GM18502 (cell line): ENCODE measurements around the gene SPATS2.
A peak's percentile ranks its signal among the peaks of the same experiment; 100 is the strongest.

Experiments used
- ATAC-seq: cut with Tn5 transposase; IDR thresholded peaks from one replicate; pipeline ENCODE4 v1.9.1; 2021; ENCODE audit warnings: mild to moderate bottlenecking; ENCODE audit not compliant: unreplicated experiment, poor library complexity

SPATS2 gene

DNA sequence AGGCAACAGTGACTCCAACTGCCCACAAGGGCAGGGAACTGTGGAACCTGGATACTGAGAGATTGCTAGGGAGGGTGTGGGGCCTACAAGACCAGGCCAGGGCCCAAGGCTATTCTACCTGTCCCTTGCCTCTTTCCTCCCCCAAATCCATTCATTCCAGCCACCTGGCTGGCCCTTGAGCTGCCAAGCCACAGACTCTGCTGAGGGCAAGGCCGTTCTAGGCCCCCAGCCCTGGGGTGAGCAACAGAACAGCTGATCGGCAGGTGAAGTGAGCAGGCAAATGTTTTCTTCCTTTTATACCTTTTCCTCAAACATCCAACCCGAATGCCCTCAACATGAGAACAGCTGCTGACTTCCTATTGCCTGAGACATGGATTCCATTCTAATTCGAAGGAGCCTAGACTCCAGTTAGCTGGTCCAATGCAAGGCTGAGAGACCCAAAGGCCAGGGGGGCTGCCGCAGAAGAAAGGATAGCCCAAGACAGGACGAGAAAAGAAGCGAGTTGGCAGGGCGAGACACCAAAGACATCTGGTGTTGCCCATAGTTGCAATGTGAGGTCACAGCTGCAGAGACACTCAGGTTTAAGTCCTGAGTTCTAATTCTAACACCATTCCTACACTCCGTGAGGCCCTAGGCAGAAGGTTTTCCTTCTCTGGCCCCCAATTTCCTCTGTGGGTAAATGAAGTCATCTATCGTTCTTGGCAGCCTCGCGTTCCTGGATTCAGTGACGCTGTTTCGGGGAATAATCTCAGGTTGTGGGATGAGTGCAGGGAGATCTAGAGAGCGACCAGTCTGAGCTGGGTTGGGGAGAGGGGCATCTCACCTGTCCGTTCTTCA, 31.9 kb upstream of the SPATS2 start:
- no peak for ATAC-seq

DNA sequence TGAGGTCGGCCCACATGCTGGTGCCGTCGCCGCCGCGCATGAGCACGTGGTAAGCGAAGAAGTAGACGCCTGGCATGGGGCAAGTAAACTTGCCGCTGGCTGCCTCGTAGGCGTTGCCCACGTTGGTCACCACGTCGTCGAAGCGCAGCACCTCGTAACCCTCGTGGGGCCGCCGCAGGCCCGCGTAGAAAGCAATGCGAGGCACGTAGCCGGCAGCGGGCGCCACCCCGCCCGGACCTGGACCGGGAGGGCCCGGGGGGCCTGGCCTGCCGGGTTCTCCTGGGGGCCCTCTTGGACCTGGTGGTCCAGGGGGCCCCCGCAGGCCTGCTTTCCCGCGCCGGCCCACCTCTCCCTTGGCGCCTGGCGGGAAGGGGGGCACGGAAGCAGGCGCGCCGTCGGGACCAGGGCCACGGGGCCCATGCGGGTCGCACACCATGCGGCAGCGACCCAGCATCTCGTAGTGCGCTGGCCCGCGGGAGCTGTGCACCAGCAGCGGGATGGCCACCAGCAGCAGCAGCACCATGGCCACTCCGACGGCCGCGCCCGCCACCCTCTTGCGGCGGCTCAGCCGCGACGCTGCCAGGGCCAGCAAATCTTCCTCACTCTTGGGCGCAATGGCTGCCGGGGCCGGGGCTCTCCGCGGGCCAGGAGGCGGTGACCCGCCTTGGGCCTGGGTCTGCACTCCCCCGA, 31.2 kb upstream of the SPATS2 start:
- no peak for ATAC-seq

DNA sequence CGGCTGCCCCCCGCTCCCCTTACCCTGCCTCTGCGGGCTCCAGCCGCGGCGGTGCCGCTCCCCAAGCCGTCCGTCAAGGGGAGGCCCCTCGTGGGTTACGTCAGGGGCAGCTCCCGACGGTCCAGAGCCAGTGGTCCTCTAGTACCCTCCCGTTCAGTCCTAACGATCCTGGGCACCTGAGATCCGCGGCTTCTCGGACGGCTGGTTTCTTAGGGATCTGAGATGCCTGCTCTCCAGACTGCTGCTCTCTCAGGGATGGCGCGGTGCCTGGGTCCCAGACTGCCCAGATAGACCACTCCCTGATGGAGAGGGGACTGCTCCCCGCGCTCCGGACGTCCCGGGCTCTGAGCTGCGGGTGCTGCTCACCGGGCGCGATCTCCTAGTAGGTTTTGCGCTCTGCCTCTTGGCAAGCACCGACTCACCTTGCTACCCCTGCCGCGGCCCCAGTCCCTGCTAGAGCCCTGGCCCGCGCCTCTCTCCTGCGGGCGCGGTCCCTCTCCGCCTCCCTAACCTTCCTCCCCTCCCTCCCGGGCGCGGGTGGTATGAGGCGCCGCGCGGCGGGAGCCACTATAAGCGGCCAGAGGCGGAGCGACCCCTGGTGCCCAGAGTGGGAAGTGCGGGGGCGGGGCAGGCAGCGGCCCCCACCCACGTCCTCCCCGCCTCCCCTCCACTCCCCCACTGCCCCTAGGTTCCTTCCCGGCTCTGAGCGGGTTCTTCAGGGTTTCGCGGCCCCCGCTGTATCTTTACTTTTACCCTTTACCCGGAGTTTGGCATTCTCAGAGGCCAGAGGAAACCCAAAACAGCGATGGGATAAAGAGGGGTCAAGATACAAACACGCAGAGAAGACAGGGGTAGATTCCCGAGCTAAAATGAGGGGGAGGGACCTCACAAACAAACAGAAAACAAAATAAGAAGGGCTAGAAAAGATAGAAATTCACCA, 30.3 kb upstream of the SPATS2 start, which contains the start of gene C1QL4:
TSS of gene C1QL4 (minus strand) at position 544 of the 940 bp plus-strand sequence. CDS start 711 bp downstream, outside the sequence.
- ATAC-seq, result peak; percentile 60

DNA sequence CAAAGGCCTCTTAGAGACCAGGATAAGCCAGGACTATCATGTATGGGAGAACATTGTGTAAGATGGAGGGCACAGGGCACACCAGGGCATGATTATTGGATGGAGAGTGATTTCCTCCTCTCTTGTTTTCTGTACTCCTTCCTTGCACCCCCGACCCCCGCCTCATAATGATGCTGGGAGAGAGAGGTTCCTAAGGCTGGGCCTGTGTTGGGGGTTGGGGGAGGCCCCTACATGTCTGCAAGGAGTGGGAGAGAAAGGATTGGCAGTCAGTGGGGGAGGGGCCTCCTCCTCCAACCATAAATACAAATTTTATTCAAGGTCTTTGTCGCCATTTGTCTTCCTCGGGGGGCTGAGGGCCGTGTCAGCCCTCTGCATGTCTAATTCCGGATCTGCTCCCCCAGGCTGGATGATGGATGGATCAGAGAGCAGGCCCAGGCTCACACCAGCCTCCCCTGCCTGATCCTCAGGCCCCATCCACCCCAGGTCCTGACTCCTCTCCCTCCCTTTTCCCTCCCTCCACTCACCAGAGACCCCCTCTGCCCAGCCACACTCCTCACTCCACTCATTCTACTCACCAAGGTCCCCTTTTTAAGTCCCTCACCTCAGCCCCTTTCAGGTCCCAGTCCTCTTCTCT, 28.3 kb upstream of the SPATS2 start:
- ATAC-seq, result no peak

DNA sequence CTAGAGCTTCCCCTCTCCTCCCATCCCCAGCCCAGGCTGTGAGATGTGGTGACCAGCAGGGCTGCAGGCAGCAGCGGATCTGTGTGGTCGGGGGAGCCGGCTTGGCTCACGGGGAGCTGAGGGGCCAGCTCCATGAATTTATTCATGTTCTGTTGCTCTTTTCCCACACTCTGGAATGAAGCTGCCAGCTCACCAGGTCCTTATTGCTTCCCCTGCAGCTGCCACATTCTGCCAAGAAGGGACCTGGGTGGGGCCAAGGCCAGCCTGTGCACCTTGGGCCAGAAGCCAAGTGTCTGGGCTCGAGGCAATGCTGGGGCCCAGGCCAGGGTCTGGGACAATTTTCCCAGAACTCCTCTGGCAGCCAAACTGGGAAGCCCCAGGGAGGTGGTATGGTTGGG, 27.8 kb upstream of the SPATS2 start:
- ATAC-seq, result no peak

DNA sequence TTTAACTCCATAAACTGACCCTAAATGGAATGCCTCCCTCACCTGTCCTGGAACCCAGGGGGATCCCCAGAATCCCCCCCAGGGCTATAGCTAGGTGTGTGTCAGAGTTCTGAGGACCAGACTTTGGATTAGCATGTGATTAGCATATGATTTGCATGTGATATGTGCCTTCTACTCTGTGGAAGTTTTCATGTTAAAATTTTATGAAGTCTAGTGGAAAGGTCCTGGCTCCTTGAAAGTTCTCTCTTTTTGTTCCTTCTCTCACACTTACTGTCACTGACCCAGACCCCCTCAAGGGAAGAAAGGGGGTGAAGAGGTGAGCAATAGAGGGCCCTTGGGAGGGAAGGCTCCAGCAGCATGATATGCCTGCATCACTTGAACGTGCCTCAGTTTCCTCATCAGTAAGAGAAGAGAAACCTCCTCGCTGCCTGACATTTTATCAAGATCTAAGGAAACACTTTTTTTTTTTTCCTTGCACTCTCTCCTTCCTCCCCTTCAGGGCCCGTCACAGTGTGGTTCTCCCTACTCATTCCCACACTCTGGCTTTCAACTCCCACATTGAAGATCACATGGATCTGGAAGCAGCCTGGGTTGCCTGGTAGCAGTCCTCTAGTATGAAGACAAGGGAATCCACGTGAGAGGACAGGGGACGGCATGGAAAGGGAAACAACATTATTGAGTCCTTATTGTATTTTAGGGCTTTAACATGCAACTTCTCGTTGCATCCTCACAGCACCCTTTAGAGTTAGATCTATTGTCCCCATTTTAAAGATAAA, 27.0 kb upstream of the SPATS2 start:
- no peak for ATAC-seq

DNA sequence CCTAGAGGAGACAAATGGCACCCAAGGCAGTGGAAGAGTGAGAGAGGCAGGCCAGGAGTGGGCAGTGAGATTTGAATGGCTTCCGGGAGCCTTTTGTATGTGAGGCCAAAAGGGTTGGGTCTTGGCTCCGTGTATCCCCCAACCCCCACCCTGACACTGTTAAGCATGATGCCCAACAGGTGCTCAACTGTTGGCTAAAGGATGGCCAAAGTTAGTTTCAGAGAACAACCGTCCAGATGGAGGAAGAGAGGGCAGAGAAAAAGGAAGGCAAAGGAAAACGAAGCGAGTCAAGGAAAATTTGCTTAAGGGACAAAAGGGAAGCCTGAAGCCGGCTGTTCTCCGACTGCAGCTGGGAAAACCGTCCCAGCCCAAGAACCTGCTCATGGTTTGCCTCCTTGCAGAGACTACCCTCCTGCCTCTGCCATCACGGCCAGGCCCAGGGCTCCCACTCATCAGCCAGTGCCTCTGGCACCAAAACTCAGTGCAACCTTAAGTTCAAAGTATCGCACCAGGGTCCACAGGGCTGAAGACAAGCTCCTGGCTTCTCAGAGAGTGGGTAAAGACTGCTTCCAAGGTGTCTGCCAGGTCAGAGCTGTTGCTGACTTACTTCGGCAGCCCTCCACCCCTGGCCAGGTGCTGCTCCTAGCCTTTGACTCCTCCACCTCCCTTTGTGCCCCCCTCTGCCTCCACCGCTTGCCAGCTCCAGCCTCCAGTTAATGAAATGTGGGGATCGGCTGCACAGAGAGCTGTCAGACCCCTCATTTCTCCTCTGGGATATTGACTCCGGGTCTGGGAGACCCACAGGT, 26.1 kb upstream of the SPATS2 start:
- no peak for ATAC-seq

DNA sequence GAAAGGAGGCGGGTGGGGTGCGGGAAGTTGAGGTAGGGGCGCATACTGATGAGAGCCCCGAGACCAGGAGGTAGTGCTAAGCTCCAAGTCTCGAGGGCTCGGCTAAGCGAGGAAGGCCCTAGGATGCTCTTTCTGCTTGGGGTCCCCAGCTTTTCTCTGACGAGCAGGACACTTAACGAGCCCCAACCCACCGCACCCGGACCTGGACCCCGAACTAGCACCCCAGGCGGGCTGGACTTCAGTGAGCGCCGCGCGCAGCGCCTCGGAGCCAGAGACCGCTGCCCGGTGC, 25.5 kb upstream of the SPATS2 start:
- no peak for ATAC-seq

DNA sequence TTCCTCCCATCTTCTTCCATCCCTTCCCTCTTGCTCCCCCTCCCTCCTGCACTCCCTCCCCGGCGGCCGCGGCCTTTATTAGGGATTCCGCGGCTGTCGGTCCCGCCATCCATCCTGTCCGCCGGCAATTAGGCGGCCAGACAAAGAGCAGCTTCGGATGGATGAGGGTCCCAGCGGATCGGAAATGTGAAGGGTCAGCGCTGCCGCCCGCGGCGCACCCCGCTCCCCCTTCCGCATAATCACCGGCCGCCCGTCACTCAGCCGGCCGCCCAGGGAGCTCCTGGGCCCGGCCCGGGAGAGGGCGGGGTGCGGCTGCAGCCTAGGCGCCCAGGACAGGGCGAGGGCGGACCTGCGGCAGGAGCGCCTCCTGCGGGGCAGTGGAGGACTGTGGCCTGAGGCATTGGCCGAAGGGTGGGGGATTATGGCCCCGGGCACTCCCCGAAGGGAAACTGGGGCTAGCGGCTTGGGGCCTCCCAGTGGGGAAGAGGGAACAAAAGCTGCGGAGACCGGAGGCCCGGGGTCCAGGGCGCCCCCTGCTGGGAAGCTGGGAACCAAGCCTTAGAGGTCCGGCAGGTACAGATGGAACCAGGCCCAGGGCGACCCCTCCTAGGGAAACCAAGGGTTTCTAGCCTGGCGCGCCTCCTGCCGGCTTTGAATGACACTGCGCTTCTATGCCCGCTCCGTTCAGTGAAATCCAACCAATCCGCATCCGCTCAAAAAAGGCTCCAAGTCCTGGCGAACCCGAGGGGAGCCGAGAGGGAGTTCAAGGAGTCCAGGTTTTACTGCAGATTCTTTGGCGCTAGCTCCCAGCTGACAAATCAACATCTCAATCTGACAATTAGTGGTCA, 25.0 kb upstream of the SPATS2 start:
- ATAC-seq, result peak; percentile 74

DNA sequence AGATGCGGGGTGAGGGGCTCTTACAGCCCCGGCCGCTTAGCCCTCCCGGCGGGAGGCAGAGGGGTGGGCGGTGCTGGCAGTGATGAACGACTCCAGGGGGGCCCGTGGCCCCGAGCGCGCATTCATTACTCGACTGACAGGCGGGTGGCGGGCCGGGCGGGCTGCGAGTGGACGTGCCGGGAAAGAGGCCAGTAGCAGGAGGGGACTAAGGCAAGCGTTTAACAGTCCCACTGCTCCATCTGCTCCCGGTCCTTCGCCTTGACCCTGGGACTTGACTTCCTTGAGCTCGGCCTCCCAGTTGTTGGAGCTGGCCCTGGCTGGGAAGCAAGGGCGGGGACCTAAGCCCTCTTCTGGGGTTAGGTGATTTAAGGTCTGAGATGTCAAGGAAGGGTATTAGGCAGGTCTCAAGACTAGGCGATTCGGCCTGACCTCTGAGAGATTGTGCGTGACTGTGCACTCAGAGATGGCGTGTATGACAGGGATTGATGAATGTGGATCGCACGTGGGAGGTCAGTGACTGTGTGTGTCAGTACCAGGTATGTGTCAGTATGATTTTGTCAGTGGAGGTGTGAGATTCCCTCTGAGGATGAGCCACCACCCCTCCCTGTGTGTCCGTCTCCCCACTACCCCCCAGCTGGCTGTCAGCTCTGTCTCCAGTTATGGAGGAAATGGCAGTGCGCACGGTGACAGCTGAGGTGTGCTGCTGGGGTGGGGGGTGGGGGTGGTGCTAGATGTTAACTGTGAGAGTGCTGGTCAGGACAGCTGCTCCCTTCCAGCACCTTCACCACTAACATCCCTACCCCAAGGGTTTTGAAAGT, 24.1 kb upstream of the SPATS2 start:
- ATAC-seq, result no peak

DNA sequence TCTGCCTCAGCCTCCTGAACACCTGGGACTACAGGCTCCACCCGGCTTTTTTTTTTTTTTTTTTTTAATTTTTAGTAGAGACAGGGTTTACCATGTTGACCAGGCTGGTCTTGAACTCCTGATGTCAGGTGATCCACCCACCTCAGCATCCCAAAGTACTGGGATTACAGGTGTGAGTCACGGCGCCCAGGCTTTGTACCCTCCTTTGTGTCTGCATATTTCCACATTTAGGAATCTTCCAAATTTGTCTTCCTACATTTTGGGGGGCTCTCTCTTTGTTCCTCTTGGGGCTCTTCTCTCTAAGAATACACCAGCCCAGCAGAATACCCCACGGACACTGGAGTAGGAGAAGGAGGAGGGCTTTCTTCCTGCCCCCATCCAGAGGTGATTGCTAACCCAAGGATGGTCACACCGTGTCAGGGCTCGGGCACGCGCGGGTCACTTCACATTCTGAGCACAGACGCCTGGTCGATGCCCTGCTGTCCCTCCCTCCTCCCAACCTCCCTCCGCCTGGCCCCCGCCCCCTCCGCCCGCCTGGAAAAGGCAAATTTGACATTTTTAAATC, 22.7 kb upstream of the SPATS2 start:
- ATAC-seq, result no peak

DNA sequence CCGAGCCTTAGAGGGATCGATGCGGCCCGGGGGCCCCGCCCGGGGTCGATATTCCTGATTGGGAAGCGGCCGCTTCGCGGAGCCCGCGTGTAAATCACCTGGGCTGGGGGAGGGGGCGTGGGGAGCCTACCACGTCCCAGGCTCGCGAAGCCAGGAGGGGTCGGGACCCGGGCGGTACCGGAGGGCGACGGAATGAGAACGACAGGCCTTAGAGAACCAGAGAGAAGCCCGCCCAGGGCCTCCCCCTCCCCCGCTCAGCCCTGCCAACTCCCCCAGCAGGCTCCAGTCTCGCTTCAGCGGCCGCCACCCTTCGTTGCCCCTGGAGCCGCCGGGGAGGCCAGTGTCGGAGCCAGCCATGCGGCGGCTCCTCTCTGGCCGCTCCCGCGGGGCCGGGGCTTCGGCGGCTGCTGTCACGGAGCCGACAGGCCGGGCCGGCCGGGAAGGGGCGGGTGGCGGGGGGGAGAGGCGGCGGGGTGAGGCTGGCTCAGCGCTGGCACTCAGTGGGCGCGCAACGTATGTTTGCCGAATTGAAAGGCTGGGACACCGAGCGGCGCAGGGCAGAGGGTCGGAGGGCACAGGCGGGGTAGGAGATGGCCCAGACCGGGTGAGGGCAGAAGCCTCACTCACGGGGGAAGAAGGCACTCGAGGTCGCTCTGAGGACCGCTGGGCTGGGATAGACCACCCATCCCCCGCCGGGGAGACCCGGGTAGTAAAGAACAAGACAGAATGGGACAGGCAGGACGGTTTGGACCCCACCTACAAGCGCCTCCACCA, 22.0 kb upstream of the SPATS2 start:
- no peak for ATAC-seq

DNA sequence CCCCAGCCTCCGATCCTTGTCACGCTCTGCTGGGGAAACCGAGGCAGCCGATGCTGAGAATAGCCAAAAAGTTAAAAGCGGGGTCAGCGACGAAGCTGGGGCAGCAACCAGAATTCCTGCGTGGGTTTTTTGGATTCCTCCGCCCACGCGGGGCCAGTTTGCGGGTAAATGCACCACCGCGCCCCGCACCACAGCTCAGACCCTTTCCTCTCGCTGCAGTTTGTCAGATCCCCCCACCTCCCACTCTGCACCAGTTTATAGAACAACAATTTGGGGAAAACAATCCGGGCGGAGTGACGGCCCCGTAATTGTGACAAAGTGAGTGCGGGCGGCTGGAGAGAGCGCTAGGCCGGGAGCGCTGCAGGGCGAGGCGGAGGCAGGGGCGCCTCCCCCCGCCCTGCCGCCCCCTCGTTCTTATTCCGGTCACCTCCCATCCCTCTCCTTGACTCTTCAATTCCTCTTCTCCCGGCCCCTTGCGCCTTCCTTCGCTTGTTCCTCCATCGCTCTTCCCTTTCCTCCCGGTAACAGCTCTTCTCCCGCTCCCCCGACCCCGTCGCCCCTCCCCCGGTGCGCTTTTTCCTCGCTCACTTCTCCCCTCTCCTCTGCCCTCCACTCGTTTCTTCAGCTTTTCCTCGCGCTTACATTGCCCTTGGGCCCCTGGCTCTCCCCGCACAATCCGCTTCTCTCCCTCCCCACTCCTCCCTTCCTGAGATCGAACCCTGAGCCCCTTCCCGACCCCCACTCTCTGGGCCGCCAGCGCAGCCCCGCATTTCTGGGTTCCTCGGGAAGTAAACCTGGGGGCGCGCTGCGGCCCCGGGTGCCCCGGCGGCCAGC, 21.2 kb upstream of the SPATS2 start:
- no peak for ATAC-seq

DNA sequence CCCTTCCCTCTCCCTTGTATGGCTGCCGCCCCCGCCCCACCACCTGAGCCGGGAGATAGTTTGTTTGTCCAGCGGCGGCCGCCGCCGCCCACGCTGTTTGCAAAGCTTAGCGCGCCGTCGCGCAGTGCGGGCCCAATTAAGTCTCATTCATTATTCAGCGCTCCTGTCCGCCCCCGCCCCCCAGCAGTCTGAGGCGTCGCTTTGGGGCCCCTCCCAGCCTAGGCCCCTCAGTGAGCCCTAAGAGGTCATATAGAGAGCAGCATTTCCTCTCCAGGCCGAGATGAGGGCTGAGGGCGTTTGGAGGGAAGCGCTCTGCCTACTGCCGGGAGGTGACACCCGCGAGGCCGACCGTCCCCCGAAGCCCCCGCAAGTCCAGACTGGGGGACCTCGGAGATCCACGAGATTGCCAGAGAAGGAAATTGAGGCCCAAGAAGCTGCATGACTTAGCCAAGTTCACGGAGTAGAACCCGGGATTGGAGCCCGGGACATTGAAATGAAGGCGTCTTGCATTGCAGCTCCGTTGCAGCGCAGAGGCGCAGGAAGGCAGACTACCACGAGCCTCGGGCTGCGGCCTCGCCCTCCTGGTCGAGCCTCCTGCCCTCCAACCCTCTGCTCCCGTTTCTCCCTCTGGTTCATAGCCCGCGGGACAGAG, 20.5 kb upstream of the SPATS2 start, which contains the start of gene DNAJC22:
TSS of gene DNAJC22 (plus strand) at position 230 of the 652 bp plus-strand sequence. CDS start 1,985 bp downstream, outside the sequence.
- no peak for ATAC-seq
